HepG2 (cell line): ENCODE measurements around the gene LRRFIP2. TPM values are rescaled to one million over a fixed set of nuclear protein-coding genes. Genes with fewer than 3 reads are reported as not detected.

Experiments
- ATF7-NPFF ChIP-seq: sonication (generic); formaldehyde crosslinking; IDR thresholded peaks from 2 replicates; pipeline ENCODE4 v1.8.1; 2023; ENCODE audit warnings: mild to moderate bottlenecking, low read depth, missing genetic modification reagents, moderate library complexity
- GATA4 ChIP-seq: sonication (generic); IDR thresholded peaks from 2 replicates; pipeline ENCODE4 v1.6.1; 2016; ENCODE audit warnings: antibody characterized with exemption, low read depth, borderline replicate concordance
- HMGA1 ChIP-seq: sonication (generic); formaldehyde crosslinking; conservative IDR thresholded peaks from 2 replicates; pipeline ENCODE4 v1.4.0; 2020; ENCODE audit warnings: missing genetic modification reagents
- IRF9 ChIP-seq: sonication (generic); formaldehyde crosslinking; IDR thresholded peaks from 2 replicates; pipeline ENCODE4 v1.8.0; 2022; ENCODE audit warnings: missing genetic modification reagents, mild to moderate bottlenecking, borderline replicate concordance
- MEF2D ChIP-seq: sonication (generic); formaldehyde crosslinking; IDR thresholded peaks from 2 replicates; pipeline ENCODE4 v1.5.1; 2020; ENCODE audit warnings: mild to moderate bottlenecking, missing genetic modification reagents
- RELA ChIP-seq: sonication (generic); formaldehyde crosslinking; IDR thresholded peaks from 2 replicates; pipeline ENCODE4 v1.4.0; 2020; ENCODE audit warnings: missing genetic modification reagents
- SP5 ChIP-seq: IDR thresholded peaks from 2 replicates; pipeline ENCODE4 v1.6.1; 2016; ENCODE audit warnings: low read depth, borderline replicate concordance
- TEF ChIP-seq: sonication (generic); formaldehyde crosslinking; IDR thresholded peaks from 2 replicates; pipeline ENCODE4 v1.5.0; 2020; ENCODE audit warnings: missing genetic modification reagents
- THAP7 ChIP-seq: sonication (generic); formaldehyde crosslinking; IDR thresholded peaks from 2 replicates; pipeline ENCODE4 v1.8.1; 2023; ENCODE audit warnings: mild to moderate bottlenecking, missing genetic modification reagents
- ZEB1 ChIP-seq: IDR thresholded peaks from 2 replicates; pipeline ENCODE4 v1.6.1; 2012; ENCODE audit warnings: mild to moderate bottlenecking, low read depth, inconsistent platforms; ENCODE audit not compliant: insufficient replicate concordance
- ZFP91 ChIP-seq: sonication (generic); formaldehyde crosslinking; IDR thresholded peaks from 2 replicates; pipeline ENCODE4 v1.9.0; 2022; ENCODE audit warnings: missing genetic modification reagents, mild to moderate bottlenecking, borderline replicate concordance
- ZFY ChIP-seq: sonication (generic); formaldehyde crosslinking; IDR thresholded peaks from 2 replicates; pipeline ENCODE4 v1.4.0; 2020; ENCODE audit warnings: missing genetic modification reagents
- ZNF34 ChIP-seq: sonication (generic); formaldehyde crosslinking; IDR thresholded peaks from 2 replicates; pipeline ENCODE4 v1.4.0; 2020; ENCODE audit warnings: mild to moderate bottlenecking, missing genetic modification reagents, borderline replicate concordance
- ZNF550 ChIP-seq: sonication (generic); formaldehyde crosslinking; IDR thresholded peaks from 2 replicates; pipeline ENCODE4 v1.4.0; 2020; ENCODE audit warnings: mild to moderate bottlenecking, missing genetic modification reagents, borderline replicate concordance
- ZNF691 ChIP-seq: sonication (generic); formaldehyde crosslinking; IDR thresholded peaks from 2 replicates; pipeline ENCODE4 v1.4.0; 2020; ENCODE audit warnings: missing genetic modification reagents, low read depth, mild to moderate bottlenecking, borderline replicate concordance
- ZNF746 ChIP-seq: sonication (generic); formaldehyde crosslinking; IDR thresholded peaks from 2 replicates; pipeline ENCODE4 v1.8.0; 2022; ENCODE audit warnings: mild to moderate bottlenecking, missing genetic modification reagents
- ZNF770 ChIP-seq: sonication (generic); formaldehyde crosslinking; IDR thresholded peaks from 2 replicates; pipeline ENCODE4 v1.5.0; 2020; ENCODE audit warnings: mild to moderate bottlenecking, missing genetic modification reagents
- ZSCAN5A ChIP-seq: sonication (generic); formaldehyde crosslinking; IDR thresholded peaks from 2 replicates; pipeline ENCODE4 v1.8.0; 2022; ENCODE audit warnings: mild to moderate bottlenecking, missing genetic modification reagents, borderline replicate concordance
- polyA plus RNA-seq, 8 experiments: library from polyadenylated mRNA; depleted of rRNA in 3 of 8; stranded (reverse) in 7 of 8; unstranded in 1 of 8; fragments of >200 nt; fragmentation: Illumina TruSeq in 4 of 8; extraction: Trizol in 4 of 8; gene quantifications; 2 replicates each; pipeline versions ENCODE4 v1.2.1 to v1.2.3, GENCODE V29; 2011 to 2016; ENCODE audit warnings: low read depth in 4 of 8, missing spikeins in 1 of 8, mixed read lengths in 1 of 8; ENCODE audit not compliant: insufficient read depth in 1 of 8
- total RNA-seq, 5 experiments: library from RNA; depleted of rRNA; stranded (reverse); fragments of >200 nt; fragmentation: Illumina TruSeq; extraction: Trizol; gene quantifications; 2 replicates each; pipeline ENCODE4 v1.2.3, GENCODE V29; 2016; ENCODE audit warnings: low read depth in 1 of 5

LRRFIP2 gene
- total and polyA plus RNA-seq, 2 of the 13 experiments (the other 11 are each of a cell fraction or from before 2014, with no cell fraction given) = 13.5 to 32.2 TPM

- peak; percentile 89; the same call in 1 of the 2 replicates for TF ChIP-seq ZNF691 (CRISPR knock-in tag)
- no peak for TF ChIP-seq TEF (CRISPR knock-in tag)
- peak; percentile 83 for TF ChIP-seq ATF7-NPFF (CRISPR knock-in tag)
- peak; percentile 55 for TF ChIP-seq ZEB1
- peak; percentile 28 for TF ChIP-seq MEF2D (CRISPR knock-in tag)
- no peak for TF ChIP-seq ZSCAN5A (CRISPR knock-in tag)
- TF ChIP-seq RELA (CRISPR knock-in tag) = 0 out of 2 replicates have a peak, but pooled peaks have one; percentile 48
- TF ChIP-seq THAP7 (CRISPR knock-in tag) = peak; percentile 67; the same call in 1 of the 2 replicates
- no peak for TF ChIP-seq ZNF550 (CRISPR knock-in tag)
- TF ChIP-seq ZNF34 (CRISPR knock-in tag) = no peak
- TF ChIP-seq GATA4 = no peak
- TF ChIP-seq ZFY (CRISPR knock-in tag) = peak; percentile 19; the same call in 1 of the 2 replicates
- TF ChIP-seq ZNF770 (CRISPR knock-in tag) = peak; percentile 68; the same call in 1 of the 2 replicates
- peak; percentile 90 for TF ChIP-seq ZFP91 (CRISPR knock-in tag)
- peak; percentile 47; the same call in 1 of the 2 replicates for TF ChIP-seq SP5
- TF ChIP-seq ZNF746 (CRISPR knock-in tag) = no peak
- TF ChIP-seq HMGA1 (CRISPR knock-in tag) = no peak
- peak; percentile 50; the same call in 1 of the 2 replicates for TF ChIP-seq IRF9 (CRISPR knock-in tag)
These were observed 42.9 kb upstream of the LRRFIP2 start (continued) for GRCh38 chr3:37217098-37217849.
